Endothelial cell of umbilical vein (primary cell): ENCODE measurements around the gene FGD3.

Experiments used
- POLR2AphosphoS5 ChIP-seq: IDR thresholded peaks from 2 replicates; pipeline ENCODE4 v1.6.1; 2012; ENCODE audit warnings: low read depth, mild to moderate bottlenecking, control low read depth, low read length, moderate library complexity; ENCODE audit not compliant: insufficient read depth
- TF ChIP-seq, protein P1 (sequence below): IDR thresholded peaks from 2 replicates; pipeline ENCODE4 v1.6.1; 2011; ENCODE audit not compliant: insufficient read depth, insufficient read length
- TF ChIP-seq, protein P2 (sequence below), 2 donors: IDR thresholded peaks; 1 replicate in 1 of 2; 2 replicates in 1 of 2; pipeline ENCODE4 v1.5.1; 2011; ENCODE audit warnings: low read length in 2 of 2, mild to moderate bottlenecking in 2 of 2, moderate library complexity in 2 of 2, control low read depth in 1 of 2, inconsistent platforms in 1 of 2, low read depth in 1 of 2; ENCODE audit not compliant: insufficient read depth in 1 of 2; ENCODE audit errors: extremely low read depth in 1 of 2

DNA sequence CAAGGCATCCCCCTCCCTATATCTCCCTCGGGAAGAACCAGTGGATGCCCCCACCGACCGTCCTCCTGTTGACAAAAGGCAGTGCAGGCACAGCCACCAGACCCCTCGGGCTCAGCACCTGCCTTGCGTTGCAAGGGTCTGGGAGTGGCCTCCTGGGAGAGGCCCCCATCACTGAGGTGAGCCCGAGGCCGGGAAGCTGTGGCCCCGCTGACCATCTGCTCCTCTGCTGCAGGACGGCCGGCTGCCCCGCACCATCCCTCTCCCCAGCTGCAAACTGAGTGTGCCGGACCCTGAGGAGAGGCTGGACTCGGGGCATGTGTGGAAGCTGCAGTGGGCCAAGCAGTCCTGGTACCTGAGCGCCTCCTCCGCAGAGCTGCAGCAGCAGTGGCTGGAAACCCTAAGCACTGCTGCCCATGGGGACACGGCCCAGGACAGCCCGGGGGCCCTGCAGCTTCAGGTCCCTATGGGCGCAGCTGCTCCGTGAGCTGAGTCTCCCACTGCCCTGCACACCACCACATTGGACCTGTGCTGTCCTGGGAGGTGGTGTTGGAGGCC lies 87.9 kb downstream of the FGD3 start:
- TF ChIP-seq, protein P1, sequence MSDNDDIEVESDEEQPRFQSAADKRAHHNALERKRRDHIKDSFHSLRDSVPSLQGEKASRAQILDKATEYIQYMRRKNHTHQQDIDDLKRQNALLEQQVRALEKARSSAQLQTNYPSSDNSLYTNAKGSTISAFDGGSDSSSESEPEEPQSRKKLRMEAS, result no peak
- TF ChIP-seq, protein P2, sequence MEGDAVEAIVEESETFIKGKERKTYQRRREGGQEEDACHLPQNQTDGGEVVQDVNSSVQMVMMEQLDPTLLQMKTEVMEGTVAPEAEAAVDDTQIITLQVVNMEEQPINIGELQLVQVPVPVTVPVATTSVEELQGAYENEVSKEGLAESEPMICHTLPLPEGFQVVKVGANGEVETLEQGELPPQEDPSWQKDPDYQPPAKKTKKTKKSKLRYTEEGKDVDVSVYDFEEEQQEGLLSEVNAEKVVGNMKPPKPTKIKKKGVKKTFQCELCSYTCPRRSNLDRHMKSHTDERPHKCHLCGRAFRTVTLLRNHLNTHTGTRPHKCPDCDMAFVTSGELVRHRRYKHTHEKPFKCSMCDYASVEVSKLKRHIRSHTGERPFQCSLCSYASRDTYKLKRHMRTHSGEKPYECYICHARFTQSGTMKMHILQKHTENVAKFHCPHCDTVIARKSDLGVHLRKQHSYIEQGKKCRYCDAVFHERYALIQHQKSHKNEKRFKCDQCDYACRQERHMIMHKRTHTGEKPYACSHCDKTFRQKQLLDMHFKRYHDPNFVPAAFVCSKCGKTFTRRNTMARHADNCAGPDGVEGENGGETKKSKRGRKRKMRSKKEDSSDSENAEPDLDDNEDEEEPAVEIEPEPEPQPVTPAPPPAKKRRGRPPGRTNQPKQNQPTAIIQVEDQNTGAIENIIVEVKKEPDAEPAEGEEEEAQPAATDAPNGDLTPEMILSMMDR (IDR thresholded peaks at IDR 0.05; ENCODE audit: extremely low read depth in 1 of 2, insufficient read depth in 1 of 2, low read depth in 1 of 2, low read length in 2 of 2), result no peak
- no peak for TF ChIP-seq POLR2AphosphoS5
